ENCODE results near the gene C1QB.

C1QB gene

GRCh38 chr1:22635436-22635835, 17.6 kb upstream of the C1QB start:
- DNase-seq: no peak

GRCh38 chr1:22636353-22636752, 16.7 kb upstream of the C1QB start, which contains the start of gene C1QA:
Gene C1QA, plus strand, starts transcription at chr1:22636628. Its CDS starts 989 bp downstream, at chr1:22637617.
- no peak for DNase-seq

- DNase-seq: no peak
Observed at GRCh38 chr1:22636927-22637326, 16.1 kb upstream of the C1QB start.

- DNase-seq: no peak
Observed at GRCh38 chr1:22637907-22638445, 15.1 kb upstream of the C1QB start.

DNA sequence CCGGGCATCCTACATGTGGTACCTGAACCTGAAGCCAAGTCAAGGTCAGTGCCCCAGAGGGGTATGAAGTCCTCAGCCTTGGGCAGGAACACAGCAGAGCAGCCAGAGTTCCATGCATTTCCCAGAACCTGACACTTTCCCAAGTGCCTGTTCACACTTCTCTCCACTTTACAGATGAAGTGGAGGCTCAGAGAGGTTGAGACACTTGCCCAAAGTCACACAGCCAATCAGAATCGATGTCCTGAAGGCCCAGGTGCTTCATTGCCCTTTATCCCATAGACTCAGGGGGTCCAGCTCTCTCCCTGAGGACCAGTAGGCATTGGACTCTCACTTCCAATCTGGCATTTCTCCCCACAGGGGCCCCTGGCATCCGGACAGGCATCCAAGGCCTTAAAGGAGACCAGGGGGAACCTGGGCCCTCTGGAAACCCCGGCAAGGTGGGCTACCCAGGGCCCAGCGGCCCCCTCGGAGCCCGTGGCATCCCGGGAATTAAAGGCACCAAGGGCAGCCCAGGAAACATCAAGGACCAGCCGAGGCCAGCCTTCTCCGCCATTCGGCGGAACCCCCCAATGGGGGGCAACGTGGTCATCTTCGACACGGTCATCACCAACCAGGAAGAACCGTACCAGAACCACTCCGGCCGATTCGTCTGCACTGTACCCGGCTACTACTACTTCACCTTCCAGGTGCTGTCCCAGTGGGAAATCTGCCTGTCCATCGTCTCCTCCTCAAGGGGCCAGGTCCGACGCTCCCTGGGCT, 14.4 kb upstream of the C1QB start:
- no peak for DNase-seq

DNA sequence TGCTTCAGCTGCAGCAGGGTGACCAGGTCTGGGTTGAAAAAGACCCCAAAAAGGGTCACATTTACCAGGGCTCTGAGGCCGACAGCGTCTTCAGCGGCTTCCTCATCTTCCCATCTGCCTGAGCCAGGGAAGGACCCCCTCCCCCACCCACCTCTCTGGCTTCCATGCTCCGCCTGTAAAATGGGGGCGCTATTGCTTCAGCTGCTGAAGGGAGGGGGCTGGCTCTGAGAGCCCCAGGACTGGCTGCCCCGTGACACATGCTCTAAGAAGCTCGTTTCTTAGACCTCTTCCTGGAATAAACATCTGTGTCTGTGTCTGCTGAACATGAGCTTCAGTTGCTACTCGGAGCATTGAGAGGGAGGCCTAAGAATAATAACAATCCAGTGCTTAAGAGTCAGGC, 13.8 kb upstream of the C1QB start:
- no peak for DNase-seq

- DNase-seq: no peak
Observed at GRCh38 chr1:22641247-22641646, 11.8 kb upstream of the C1QB start.

DNA sequence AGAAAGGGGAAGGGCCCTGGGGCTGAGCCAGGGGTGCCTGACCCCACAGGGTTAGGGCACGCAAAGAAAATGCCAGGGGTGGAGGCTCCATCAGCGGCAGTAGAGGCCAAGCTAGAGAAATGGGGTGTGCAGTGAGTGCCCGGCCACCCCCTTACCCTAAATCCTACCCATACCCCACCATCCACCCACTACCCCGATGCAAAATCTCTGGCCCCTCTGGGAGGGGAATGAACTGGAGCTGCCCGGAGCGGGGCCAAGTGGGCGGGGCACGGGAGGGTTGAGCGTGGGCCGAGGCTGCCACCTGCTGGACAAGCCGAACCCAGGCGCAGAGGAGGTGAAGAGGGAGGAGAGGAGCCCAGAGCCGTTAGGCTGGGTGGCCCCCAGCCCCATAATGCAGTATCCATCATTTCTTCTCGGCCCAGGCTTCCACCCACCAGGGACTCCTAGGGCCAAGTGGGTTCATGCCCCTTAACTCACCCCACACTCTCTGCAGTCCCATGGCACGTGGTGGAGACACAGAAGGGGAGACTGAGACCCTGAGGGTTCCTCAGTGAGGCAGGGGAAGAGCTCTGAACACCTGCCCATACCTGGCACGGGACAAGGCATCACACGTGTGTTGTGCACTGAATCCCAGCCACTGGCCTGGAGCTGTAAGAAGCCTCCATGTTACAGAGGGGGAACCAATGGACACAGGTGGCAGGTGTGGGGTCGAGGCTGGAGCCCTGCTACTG, 11.0 kb upstream of the C1QB start:
- peak; percentile 65 for DNase-seq

GRCh38 chr1:22643381-22643780, 9.7 kb upstream of the C1QB start, which contains the start of gene C1QC:
Gene C1QC, plus strand, starts transcription at chr1:22643633. Its CDS starts 391 bp downstream, at chr1:22644024.
- DNase-seq: no peak

DNA sequence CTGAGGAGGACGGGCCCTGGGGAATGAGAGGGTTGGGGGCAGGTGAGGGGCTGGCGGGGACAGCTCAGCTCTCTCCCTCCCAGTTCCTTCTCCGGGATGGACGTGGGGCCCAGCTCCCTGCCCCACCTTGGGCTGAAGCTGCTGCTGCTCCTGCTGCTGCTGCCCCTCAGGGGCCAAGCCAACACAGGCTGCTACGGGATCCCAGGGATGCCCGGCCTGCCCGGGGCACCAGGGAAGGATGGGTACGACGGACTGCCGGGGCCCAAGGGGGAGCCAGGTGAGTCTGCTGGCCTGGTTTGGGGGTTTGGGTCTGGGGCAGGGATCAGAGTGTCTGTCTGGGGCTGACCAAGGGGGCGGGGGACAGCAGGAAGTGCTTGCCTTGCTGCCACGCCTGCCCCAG, 9.1 kb upstream of the C1QB start:
- no peak for DNase-seq

- no peak for DNase-seq
Observed at GRCh38 chr1:22645931-22646330, 7.1 kb upstream of the C1QB start.

DNA sequence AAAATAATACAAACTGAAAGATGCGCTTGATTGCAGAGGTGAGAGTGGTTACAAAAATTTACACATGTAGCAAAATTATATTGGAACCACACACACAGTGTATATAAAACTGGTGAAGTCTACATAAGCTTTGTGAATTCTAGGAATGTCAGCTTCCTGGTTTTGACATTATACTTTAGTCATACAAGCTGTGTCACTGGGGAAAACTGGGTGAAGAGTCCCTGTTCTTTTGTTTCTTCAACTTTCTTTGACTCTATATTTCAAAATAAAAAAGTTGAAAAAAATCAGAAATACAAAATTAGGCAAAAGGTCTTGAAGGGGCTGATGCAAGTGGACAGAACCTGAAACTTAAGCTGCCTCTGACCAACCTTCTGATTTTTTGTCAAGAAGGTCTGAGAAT, 6.7 kb upstream of the C1QB start:
- no peak for DNase-seq

- no peak for DNase-seq
Observed at GRCh38 chr1:22650089-22650693, 2.8 kb upstream of the C1QB start.

DNA sequence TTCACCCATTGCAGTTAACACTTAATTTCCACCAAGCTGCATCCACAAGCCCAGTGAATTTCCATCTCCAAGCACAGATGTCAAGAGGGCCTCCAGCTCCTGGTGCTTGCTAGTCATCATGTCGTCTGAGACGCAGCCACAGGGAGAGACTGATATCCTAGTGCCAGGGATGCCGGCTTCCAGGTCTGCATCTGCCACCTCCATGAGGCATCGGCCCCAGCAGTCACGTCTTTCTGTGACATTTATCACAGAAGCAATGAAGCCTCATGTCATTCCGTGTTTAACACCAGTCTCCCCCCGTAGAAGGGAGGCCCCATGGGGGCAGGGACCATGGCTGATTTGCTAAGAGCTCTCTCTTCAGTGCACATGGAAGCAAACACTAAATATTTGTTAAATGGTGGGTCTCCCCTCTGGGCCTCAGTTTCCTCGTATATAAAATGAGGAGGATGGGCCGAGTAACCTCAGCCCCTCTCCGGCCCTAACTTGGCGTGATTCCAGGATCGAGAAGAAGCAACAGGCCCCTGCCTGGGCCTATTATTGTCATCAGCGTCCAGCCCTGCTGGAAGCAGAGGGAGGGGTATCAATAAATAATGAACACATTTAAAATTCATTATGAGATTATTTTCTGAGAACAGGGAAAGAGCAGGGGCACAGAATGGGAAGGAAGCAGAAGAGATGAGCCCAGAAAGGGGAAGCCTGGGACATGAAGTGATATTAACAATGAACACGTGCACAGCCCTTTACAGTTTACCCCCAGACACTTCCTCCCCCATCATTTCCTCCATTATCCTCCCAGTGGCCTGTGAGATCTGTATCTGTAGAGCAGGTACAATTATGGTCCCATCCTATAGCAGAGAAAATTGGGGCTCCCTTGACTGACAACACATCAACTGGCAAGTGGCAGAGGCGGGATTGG, 837 bp upstream of the C1QB start:
- DNase-seq: no peak

- DNase-seq: no peak
Observed at GRCh38 chr1:22654692-22655091, 1.7 kb downstream of the C1QB start.

DNA sequence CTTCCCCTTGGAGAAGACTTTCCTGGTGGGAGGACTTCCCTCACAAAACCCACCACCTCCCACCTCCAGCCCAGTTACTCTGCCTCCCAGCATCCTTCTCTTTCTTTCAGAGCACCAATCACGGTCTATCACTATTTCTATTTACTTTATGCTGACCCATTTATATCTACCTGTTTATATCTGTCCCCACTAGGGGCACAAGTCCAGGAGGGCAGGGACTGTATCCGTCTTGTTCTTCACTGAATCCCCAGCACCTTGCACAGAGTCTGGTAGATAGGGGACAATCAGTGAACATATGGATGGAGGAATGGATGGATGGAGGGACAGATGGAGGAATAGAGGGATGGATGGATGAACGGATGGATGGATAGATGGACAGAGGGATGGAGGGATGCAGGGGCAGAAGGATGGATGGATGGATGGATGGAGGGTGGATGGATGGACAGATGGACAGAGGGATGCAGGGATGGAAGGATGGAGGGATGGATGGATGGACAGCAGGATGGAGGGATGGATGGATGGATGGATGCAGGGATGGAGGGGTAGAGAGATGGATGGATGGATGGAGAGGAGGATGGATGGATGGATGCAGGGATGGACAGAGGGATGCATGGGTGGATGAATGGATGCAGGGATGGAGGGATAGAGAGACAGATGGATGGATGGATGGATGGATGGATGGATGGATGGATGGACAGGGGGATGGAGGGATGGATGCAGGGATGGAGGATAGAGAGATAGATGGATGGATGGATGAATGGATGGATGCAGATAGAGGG, 5.5 kb downstream of the C1QB start:
- DNase-seq: no peak

DNA sequence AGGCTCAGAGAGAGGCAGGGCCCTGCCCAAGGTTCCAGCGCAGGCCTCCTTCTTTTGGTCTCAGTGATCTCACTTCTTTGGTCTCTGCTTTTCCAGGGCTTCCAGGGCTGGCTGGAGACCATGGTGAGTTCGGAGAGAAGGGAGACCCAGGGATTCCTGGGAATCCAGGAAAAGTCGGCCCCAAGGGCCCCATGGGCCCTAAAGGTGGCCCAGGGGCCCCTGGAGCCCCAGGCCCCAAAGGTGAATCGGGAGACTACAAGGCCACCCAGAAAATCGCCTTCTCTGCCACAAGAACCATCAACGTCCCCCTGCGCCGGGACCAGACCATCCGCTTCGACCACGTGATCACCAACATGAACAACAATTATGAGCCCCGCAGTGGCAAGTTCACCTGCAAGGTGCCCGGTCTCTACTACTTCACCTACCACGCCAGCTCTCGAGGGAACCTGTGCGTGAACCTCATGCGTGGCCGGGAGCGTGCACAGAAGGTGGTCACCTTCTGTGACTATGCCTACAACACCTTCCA, 7.7 kb downstream of the C1QB start:
- no peak for DNase-seq

- no peak for DNase-seq
Observed at GRCh38 chr1:22661880-22662279, 8.8 kb downstream of the C1QB start.

DNA sequence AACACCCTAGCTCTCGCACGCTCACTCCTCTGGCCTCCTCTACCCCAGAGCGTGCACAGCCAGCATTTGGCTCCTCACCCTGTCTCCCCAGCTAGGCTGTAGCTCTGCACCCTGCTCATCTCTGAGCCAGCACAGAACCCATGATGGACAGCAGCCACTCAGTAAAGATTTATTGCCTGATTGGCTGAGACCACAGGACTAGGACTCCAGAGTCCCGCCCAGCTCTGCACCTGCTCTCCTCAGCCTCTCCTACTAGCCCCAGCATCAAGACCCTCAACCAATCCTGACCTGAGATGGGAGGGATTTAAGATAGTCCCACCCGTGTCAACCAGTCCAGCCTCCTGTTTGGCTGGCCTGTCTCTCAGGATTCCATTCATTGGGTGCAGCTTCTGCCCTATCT, 9.3 kb downstream of the C1QB start:
- no peak for DNase-seq

- DNase-seq: no peak
Observed at GRCh38 chr1:22662986-22663408, 10.0 kb downstream of the C1QB start.

GRCh38 chr1:22665752-22666151, 12.7 kb downstream of the C1QB start:
- no peak for DNase-seq

All from CD4-positive, alpha-beta T cell treated with Interleukin-10 for 1 hour (primary cell).